Measurements from ENCODE around the gene BTF3. TPM values are rescaled to one million over a fixed set of nuclear protein-coding genes. Genes with fewer than 3 reads are reported as not detected.

Gene BTF3
- total and polyA plus RNA-seq, 2 of the 8 experiments (the other 6 are each of a cell fraction or from before 2014, with no cell fraction given), result 396 to 754 TPM

- Histone ChIP-seq H3K14ac (ENCODE audit: insufficient read length) (no peak overlapping the region), H4K20me1 (replicated peaks in 1 of 2; ENCODE audit: control insufficient read depth in 1 of 2, insufficient read depth in 2 of 2, low read length in 2 of 2) (no peaks in the 10 kb centered on the region), H3K36me3 (ENCODE audit: control insufficient read depth in 2 of 4, insufficient read depth in 4 of 4, low read length in 3 of 4) (no peaks in the 10 kb centered on the region), H4K91ac (replicated peaks; ENCODE audit: insufficient read length, low read length) (no peak overlapping the region), H3K9ac (replicated peaks in 1 of 4; ENCODE audit: extremely low read depth in 1 of 4, low read depth in 3 of 4, low read length in 3 of 4) (no peak overlapping the region), H3K56ac (replicated peaks; ENCODE audit: insufficient read length, low read depth, low read length) (no peak overlapping the region), H3K79me1 (ENCODE audit: low read depth, low read length) (no peaks in the 10 kb centered on the region), H2BK12ac (ENCODE audit: low read depth, low read length) (no peak overlapping the region), H3K9me3 (ENCODE audit: insufficient read depth in 2 of 2, low read depth in 1 of 2, low read length in 1 of 2) (no peaks in the 10 kb centered on the region), H3K4me2 (ENCODE audit: insufficient read depth in 1 of 2, low read depth in 2 of 2, low read length in 2 of 2) (no peak overlapping the region), H4K5ac (ENCODE audit: insufficient read length, low read depth, low read length) (no peak overlapping the region), H3K4me1 (replicated peaks in 1 of 4; ENCODE audit: control insufficient read depth in 3 of 4, insufficient read depth in 4 of 4, low read length in 3 of 4) (no peaks in the 10 kb centered on the region), H3K4me3 (ENCODE audit: extremely low read depth in 1 of 4, insufficient read depth in 2 of 4, low read depth in 3 of 4, low read length in 4 of 4) (no peak overlapping the region), H3K23me2 (ENCODE audit: low read depth, low read length) (peaks cover 1% of the 10 kb centered on the region; the same call in 1 of the 2 replicates), H3K27me3 (replicated peaks in 1 of 4; ENCODE audit: control insufficient read depth in 3 of 4, extremely low read depth in 1 of 4, insufficient read depth in 3 of 4, low read length in 3 of 4) (no peaks in the 10 kb centered on the region), H2BK5ac (ENCODE audit: low read depth, low read length) (no peak overlapping the region), H2BK15ac (ENCODE audit: low read length) (no peak overlapping the region), H2BK20ac (ENCODE audit: low read length) (no peak overlapping the region), H4K8ac (ENCODE audit: extremely low read depth, insufficient read depth, low read length) (no peak overlapping the region), H2BK120ac (replicated peaks; ENCODE audit: low read depth, low read length) (no peak overlapping the region), H2AFZ (ENCODE audit: low read length) (no peak overlapping the region), H3K79me2 (ENCODE audit: control insufficient read depth in 1 of 2, insufficient read depth in 2 of 2, low read length in 2 of 2) (no peaks in the 10 kb centered on the region), H2AK5ac (ENCODE audit: low read depth, low read length) (no peak overlapping the region), H3K18ac (ENCODE audit: extremely low read depth, low read length) (no peak overlapping the region), H3K27ac (ENCODE audit: low read depth, low read length) (no peak overlapping the region), H3K23ac (ENCODE audit: insufficient read length) (no peak overlapping the region), H3K4ac (replicated peaks; ENCODE audit: insufficient read length, low read depth, low read length) (no peak overlapping the region)
- DNase-seq (ENCODE audit: low read depth in 1 of 2, low spot score in 2 of 2), result no peak
- CTCF ChIA-PET (ENCODE audit: partially characterized antibody), result interaction anchor here (1.0 to 7.0 kb wide), 3 partner anchors 18 to 21 kb away, joined by 3 to 91 read pairs (median 4); no protein-coding TSS in a partner anchor
- POLR2A ChIA-PET (ENCODE audit: partially characterized antibody), result no interaction called here
- TF ChIP-seq RFX5 (IDR thresholded peaks at IDR 0.05; ENCODE audit: borderline replicate concordance, low read depth, low read length) (no peak), POLR2AphosphoS5 (IDR thresholded peaks at IDR 0.05; ENCODE audit: low read depth, low read length) (no peak), KDM5A (IDR thresholded peaks at IDR 0.05; ENCODE audit: low read length) (no peak), TBP (IDR thresholded peaks at IDR 0.05; ENCODE audit: low read depth, low read length) (no peak), CREB1 (IDR thresholded peaks at IDR 0.05) (no peak), ATF3 (IDR thresholded peaks at IDR 0.05; ENCODE audit: insufficient read depth, low read depth, low read length) (no peak), SP2 (IDR thresholded peaks at IDR 0.05; ENCODE audit: low read length) (no peak), TAF1 (IDR thresholded peaks at IDR 0.05; ENCODE audit: low read depth, low read length) (no peak), CTBP2 (IDR thresholded peaks at IDR 0.05; ENCODE audit: borderline replicate concordance, insufficient read depth, insufficient read length, low read length) (no peak), CHD2 (IDR thresholded peaks at IDR 0.05; ENCODE audit: low read length) (no peak), SP4 (IDR thresholded peaks at IDR 0.05; ENCODE audit: low read length) (no peak), EP300 (IDR thresholded peaks at IDR 0.05; ENCODE audit: borderline replicate concordance in 1 of 2, low read depth in 2 of 2, low read length in 2 of 2) (no peak), EGR1 (IDR thresholded peaks at IDR 0.05; ENCODE audit: borderline replicate concordance, low read depth, low read length) (no peak), BCL11A (IDR thresholded peaks at IDR 0.05; ENCODE audit: low read depth in 2 of 2, low read length in 2 of 2) (no peak), MAFK (IDR thresholded peaks at IDR 0.05; ENCODE audit: low read depth, low read length) (no peak)
- 86% methylated on average over 2 of the region's 2 CpGs; no CpG with 5 or more reads in 1 of the 2 experiments for WGBS, 2 experiments (ENCODE audit: extremely low coverage in 1 of 2, insufficient coverage in 1 of 2, insufficient read length in 1 of 2, insufficient replicate concordance in 2 of 2, low coverage in 1 of 2, low lambda C conversion rate in 2 of 2, missing lambda C conversion rate in 1 of 2)
- FAIRE-seq, result no peak
These were observed 41.5 kb downstream of the BTF3 start for GRCh38 chr5:73539730-73540129.
